ENCODE data around the gene PRR7. TPM values are rescaled to one million over a fixed set of nuclear protein-coding genes. Genes with fewer than 3 reads are reported as not detected.

The PRR7 gene
- total RNA-seq, 1 experiment from 2014 or later, result 19.5 TPM

GRCh38 chr5:177433658-177434217, 12.9 kb upstream of the PRR7 start:
- DNase-seq (ENCODE audit: low spot score), result no peak
- in situ Hi-C loops (cut with HindIII; ENCODE audit: low sequenced_read_pairs), result no loop called here

GRCh38 chr5:177434437-177434836, 12.2 kb upstream of the PRR7 start:
- DNase-seq (ENCODE audit: low spot score), result no peak
- in situ Hi-C loops (cut with HindIII; ENCODE audit: low sequenced_read_pairs), result no loop called here

DNA sequence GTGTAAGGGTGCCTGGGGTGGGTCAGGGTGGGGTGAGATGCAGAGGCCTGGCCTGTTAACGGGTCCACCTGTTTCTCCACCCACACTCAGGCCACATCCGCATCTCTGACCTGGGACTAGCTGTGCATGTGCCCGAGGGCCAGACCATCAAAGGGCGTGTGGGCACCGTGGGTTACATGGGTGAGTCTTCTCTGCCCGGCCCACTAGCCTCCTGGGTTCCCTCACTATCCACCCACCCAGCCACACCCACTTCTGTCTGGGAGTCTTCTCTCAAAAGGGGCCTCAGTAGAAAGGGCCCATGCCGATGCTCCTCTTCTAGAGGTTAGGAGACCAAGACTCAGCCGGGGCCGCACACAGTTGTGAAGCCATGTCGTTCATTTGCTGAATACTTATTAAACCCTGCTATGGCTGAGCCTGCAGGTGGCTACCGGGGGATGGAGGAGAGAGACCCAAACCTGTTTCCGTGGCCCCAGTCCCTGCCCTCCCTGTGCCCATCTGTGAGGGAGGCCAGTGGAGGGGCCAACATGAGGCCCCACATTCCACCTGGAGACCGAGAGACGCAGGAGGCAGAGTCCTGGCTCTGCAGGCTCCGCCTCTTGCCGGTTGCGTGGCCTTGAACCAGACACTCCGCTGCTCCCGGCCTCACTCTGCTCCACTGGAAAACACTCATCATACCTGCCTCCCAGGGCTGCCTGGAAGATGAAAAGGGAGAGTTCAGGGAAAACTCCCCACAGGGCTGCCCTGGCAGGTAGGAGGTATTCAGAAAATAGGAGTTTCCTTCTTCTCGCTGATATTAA, 11.5 kb upstream of the PRR7 start:
- in situ Hi-C loops (cut with HindIII; ENCODE audit: low sequenced_read_pairs), result no loop called here
- no peak for DNase-seq (ENCODE audit: low spot score)

- in situ Hi-C loops (cut with HindIII; ENCODE audit: low sequenced_read_pairs), result no loop called here
- DNase-seq (ENCODE audit: low spot score), result no peak
Observed at GRCh38 chr5:177435847-177436536, 10.6 kb upstream of the PRR7 start.

- DNase-seq (ENCODE audit: low spot score), result no peak
- in situ Hi-C loops (cut with HindIII; ENCODE audit: low sequenced_read_pairs), result no loop called here
Observed at GRCh38 chr5:177437623-177438022, 9.0 kb upstream of the PRR7 start.

DNA sequence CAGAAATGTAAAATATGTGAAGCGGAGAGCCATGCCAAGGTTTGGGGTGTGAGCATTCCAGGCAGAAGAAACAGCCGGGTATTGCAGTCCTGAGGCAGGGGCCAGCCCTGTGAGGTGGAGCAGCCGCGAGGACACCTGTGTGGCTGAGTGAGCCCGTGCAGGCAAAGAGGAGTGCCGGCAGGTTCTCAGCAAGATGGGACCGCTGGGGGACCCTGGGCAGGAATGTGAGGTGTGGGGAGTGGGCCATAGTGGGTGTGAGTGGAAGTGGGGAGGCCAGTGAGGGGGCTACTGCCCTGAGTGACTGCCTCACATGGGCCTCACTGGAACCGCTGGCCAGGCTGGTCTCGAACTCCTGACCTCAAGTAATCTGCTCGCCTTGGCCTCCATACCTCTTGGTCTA, 8.1 kb upstream of the PRR7 start:
- DNase-seq (ENCODE audit: low spot score), result no peak
- in situ Hi-C loops (cut with HindIII; ENCODE audit: low sequenced_read_pairs), result no loop called here

- in situ Hi-C loops (cut with HindIII; ENCODE audit: low sequenced_read_pairs), result loop anchor here (10.0 kb wide), 1 partner anchor 95 kb away; no protein-coding TSS in a partner anchor
Observed at GRCh38 chr5:177439518-177440053, 7.0 kb upstream of the PRR7 start.

DNA sequence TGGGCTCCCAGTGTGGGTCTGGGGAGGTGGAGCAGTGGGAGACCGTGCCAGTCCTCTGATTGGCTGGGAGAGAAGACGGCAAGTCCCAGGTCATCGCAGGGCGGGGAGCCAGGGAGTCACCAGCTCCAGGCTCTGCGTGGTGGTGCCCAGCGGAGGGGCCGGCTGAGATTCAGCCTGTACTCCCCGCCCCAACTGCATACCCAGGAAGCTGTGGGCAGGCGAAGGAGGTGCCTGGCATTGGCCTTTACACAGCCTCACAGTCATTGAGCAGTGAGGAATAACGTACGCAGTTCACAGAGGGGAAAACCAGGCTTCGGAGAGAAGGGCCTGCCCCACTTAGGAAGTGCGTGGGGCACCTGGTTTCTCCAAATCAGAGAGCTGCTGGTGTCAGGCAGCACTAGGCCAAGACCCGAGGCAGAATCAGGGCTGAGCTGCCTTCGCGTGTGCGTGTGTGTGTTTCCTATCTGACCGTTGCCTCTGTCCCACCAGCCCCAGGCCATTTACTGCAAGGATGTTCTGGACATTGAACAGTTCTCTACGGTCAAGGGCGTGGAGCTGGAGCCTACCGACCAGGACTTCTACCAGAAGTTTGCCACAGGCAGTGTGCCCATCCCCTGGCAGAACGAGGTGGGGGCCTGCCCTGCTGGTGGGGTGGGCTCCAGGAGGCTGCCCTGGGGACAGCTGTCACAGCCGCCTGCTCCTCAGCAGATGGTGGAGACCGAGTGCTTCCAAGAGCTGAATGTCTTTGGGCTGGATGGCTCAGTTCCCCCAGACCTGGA, 6.2 kb upstream of the PRR7 start:
- in situ Hi-C loops (cut with HindIII; ENCODE audit: low sequenced_read_pairs), result loop anchor here (10.0 kb wide), 1 partner anchor 96 kb away; no protein-coding TSS in a partner anchor
- no peak for DNase-seq (ENCODE audit: low spot score)

More at GRCh38 chr5:177439518-177440053, 7.0 kb upstream of the PRR7 start:
- no peak for DNase-seq (ENCODE audit: low spot score)

DNA sequence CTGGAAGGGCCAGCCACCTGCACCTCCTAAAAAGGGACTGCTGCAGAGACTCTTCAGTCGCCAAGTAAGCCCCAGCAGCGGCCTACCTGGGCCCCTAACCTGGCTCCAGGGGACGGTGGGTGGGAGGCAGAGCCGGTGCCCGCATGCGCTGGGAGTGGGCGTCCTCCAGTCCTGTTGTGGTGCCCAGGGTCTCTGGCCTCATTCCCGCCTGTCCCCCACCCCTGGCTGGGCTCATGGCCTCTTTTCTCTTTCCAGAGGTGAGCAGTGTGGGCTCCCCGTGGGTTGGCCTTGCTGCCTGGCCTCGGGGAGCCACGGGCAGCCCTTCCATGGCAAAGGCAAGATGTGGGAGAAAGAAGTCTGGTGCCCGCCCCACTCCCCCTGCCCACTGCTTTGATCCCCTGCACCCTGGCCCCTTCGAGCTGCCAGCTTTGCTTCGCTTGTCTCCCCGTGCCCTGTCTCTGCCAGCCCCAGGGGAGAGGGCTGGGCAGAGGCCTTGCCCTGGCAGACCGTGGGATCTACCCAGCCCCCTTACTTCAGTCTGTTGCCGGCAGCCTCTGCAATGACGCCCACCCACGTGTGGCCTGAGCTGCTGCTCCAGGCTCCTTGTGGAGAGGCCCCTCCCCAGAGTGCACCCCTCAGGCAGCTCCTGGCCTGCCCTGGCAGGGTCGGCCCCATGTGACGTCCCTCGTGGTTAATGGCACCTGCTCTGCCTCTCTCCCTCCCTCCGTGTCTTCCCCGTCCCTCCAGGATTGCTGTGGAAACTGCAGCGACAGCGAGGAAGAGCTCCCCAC, 5.4 kb upstream of the PRR7 start:
- DNase-seq (ENCODE audit: low spot score), result no peak
- in situ Hi-C loops (cut with HindIII; ENCODE audit: low sequenced_read_pairs), result loop anchor here (10.0 kb wide), 1 partner anchor 96 kb away; no protein-coding TSS in a partner anchor

GRCh38 chr5:177442066-177442826, 4.4 kb upstream of the PRR7 start:
- no peak for DNase-seq (ENCODE audit: low spot score)
- in situ Hi-C loops (cut with HindIII; ENCODE audit: low sequenced_read_pairs), result loop anchor here (10.0 kb wide), 1 partner anchor 97 kb away; no protein-coding TSS in a partner anchor

- in situ Hi-C loops (cut with HindIII; ENCODE audit: low sequenced_read_pairs), result loop anchor here (10.0 kb wide), 1 partner anchor 99 kb away; no protein-coding TSS in a partner anchor
- DNase-seq (ENCODE audit: low spot score), result no peak
Observed at GRCh38 chr5:177443144-177443983, 3.2 kb upstream of the PRR7 start.

DNA sequence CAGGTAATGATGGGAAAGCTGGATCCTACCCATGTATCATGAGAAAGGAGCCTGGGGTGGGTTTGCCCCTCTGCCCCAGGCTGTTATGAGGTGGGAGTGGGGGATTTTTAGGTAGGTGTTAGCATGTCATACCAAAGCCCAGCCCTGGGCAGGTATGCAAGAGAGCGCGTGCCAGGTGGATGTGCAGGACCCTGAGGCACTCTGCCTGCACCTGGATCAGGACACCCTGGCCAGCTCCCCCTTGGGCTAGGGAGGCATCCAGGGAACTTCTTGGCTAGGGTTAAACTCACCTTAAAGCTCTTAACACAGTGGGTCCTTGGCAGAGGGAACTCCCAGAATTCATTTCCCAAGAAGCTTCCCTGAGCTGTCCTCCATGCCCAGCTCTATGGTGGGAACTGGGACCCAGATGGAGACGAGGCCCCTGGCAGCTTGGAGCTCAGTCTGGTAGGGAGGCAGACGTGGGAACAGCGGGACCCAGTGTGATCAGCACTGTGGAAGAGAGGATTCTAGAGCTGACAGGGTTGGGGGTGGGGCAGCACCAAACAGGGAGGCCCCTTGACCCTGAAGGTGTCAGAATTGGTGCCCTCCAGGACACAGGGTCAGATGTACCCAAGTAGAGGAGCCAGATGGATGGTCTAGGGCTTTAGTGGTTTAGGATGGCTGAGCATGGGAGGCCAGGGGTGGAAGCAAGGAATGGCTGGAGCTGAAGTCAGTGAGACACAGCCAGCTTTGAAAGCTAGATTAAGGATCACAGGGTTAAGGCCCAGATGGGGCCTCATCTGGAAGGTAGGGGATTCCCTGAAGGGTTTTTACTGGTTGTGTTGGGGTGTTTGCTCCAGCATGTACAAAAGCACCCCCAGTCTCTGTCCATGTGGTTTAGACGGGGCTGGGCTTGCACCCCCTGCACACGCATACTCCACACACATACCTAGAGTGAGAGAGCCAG, 2.2 kb upstream of the PRR7 start:
- no peak for DNase-seq (ENCODE audit: low spot score)
- in situ Hi-C loops (cut with HindIII; ENCODE audit: low sequenced_read_pairs), result loop anchor here (5.0 to 10.0 kb wide), 2 partner anchors 37 to 100 kb away; partner anchors contain the start of gene F12

GRCh38 chr5:177445052-177445916, 1.3 kb upstream of the PRR7 start:
- DNase-seq (ENCODE audit: low spot score), result no peak
- in situ Hi-C loops (cut with HindIII; ENCODE audit: low sequenced_read_pairs), result loop anchor here (5.0 to 10.0 kb wide), 2 partner anchors 38 to 100 kb away; partner anchors contain the start of gene F12

- DNase-seq (ENCODE audit: low spot score), result no peak
- in situ Hi-C loops (cut with HindIII; ENCODE audit: low sequenced_read_pairs), result loop anchor here (5.0 to 10.0 kb wide), 2 partner anchors 39 to 101 kb away; partner anchors contain the start of gene F12
Observed at GRCh38 chr5:177445917-177446199, 756 bp upstream of the PRR7 start.

Data from G401 (cell line).